Urinary bladder (tissue), 4 donors: ENCODE results near the gene TKFC. TPM values are rescaled to one million over a fixed set of nuclear protein-coding genes. Genes with fewer than 3 reads are reported as not detected.
A peak's percentile ranks its signal among the peaks of the same experiment; 100 is the strongest.

Experiments
- DNase-seq: peaks from one replicate; pipeline ENCODE4 v3.0.0-alpha.2; 2015; ENCODE audit errors: extremely low spot score
- H3K27ac ChIP-seq: one replicate; pipeline ENCODE4 v1.5.1; 2013; ENCODE audit warnings: low read depth, mild to moderate bottlenecking, moderate library complexity
- H3K36me3 ChIP-seq: one replicate; pipeline ENCODE4 v1.6.1; 2013; ENCODE audit warnings: mild to moderate bottlenecking, moderate library complexity; ENCODE audit not compliant: insufficient read depth
- H3K4me1 ChIP-seq: one replicate; pipeline ENCODE4 v1.6.1; 2013; ENCODE audit warnings: mild to moderate bottlenecking, moderate library complexity; ENCODE audit not compliant: insufficient read depth
- H3K4me3 ChIP-seq: one replicate; pipeline ENCODE4 v1.5.1; 2013; ENCODE audit warnings: low read depth, low read length
- whole genome bisulfite sequencing: extraction: QIAGEN DNeasy Blood & Tissue Kit; methylation state at CpG from one replicate; pipeline ENCODE4 v1.1.7; 2013; 5-methylcytosine and 5-hydroxymethylcytosine counted together
- polyA plus RNA-seq: library from polyadenylated mRNA; stranded (reverse); fragments of 200-250 nt; gene quantifications from one replicate; pipeline ENCODE4 v1.2.3, GENCODE V29; 2013
- total RNA-seq: library from RNA; depleted of rRNA; stranded (reverse); fragments of >200 nt; gene quantifications from one replicate; pipeline ENCODE4 v1.2.3, GENCODE V29; 2014
- donor health status: healthy with polysubstance abuse.
- donor health status: healthy.

The TKFC gene
- total and polyA plus RNA-seq, 2 donors = 8.3 to 27.6 TPM

DNA sequence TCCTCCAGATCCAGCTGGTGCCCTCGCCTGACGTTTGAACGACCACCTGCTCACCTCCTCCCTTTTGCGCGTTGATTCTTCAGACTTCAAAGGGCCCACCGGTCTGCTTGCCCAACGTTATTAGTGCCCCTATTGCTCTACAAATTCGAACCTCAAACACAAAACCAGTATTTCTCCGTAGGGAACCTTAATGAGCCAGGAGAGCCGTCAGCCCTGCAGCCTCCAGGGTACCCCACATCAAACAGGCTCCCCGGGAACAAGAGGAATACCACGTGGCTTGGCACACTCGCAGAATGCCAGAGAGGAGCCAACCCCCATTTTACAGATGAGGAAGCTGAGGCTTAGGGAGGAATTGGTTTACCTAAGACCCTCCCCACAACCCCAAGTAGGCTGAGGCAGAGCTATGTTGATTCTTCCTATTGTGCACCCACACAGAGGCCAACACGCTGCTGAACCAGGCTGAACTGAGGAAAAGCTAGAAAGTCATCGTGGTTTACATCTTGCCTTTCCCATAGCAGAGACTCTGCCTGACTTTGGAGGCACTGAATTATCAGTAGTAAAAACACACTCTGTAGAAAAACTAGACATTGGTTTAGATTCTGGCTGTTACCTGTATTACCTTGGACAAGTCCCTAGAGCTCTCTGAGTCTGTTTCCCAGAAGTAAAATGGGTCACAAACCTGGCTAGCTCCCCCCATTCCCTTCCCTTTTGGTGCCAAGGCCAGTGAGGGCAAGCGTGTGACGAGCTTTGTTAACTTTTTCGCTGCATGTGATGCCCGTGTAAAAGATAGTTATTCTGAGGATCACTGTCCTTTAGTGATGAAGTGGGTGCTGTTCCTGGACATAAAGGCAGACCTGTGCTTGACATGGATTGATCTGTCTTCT, 764 bp downstream of the TKFC start:
- no peak for DNase-seq
- H3K27ac ChIP-seq = peak overlapping the region; percentile 74
- 29% methylated on average over 19 of the region's 19 CpGs for WGBS
- peaks cover 8% of the 10 kb centered on the region for H3K4me1 ChIP-seq
- H3K4me3 ChIP-seq = peak overlapping the region; percentile 91
- H3K36me3 ChIP-seq = no peaks in the 10 kb centered on the region

DNA sequence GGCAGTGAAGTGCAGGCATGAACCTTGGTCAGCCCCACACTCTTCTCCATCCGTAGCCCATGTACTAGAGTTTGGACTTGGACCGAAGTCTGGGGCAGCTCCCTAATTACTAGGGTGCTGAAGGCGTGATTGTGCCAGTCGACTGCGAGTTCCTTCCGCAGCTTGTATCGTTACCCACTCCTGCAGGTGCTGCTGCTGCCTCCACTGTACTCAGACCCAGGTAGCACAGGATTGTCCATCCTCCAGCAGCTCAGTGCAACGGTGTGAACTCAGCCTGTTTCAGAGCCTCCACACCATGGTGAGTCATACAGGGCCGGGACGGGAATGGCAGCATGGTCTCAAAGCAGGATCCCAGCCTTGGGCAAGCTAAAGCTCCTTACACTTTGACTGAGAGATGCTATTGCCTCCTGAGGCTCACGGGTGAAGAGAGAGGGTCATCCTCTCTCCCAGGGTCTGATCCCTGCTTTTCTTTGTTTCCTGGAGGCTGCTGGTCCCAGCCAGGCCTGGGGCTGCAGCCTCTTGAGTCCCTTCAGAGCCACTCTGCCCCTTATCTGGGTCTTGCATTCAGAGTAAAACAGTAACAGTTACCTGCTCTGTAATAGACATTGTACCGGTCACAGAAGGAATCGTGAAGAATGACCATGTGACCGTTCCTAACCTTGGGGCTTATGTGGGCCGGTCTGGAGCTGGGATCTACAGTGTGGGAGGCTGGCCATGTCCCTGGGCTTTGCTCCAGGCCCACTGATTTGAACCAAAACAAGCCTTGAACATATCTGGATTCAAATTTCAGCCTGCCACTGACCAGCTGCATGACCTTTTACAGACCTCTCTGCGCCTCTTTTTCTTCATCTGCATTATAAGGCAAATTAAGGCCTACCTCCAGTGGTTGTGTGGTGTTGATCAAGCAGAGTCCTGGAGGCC, 1.7 kb downstream of the TKFC start:
- Histone ChIP-seq H3K27ac (no peak overlapping the region), H3K4me3 (no peak overlapping the region), H3K36me3 (no peaks in the 10 kb centered on the region), H3K4me1 (peaks cover 8% of the 10 kb centered on the region)
- no peak for DNase-seq
- 75% methylated on average over 16 of the region's 16 CpGs for WGBS

DNA sequence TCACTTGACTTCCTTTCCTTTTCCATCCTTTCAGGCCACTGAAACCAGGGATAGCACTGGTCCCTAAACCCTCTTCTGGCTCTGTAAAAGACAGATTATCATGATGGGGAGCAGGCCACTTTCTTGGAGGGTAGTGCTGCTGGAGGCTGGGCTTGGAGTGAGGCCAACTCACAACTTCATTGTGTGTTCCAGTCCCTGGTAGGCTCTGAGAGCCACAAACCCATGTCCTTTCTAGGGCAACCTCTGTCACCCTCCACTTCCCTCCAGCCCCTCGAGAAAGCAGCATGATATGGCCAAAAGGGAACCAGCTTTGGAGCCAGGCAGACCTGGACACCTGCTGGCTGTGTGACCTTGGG, 2.3 kb downstream of the TKFC start:
- DNase-seq = no peak
- peaks cover 8% of the 10 kb centered on the region for H3K4me1 ChIP-seq
- 60% methylated on average over 1 of the region's 1 CpG for WGBS
- H3K36me3 ChIP-seq = no peaks in the 10 kb centered on the region
- H3K27ac ChIP-seq = no peak overlapping the region
- no peak overlapping the region for H3K4me3 ChIP-seq

GRCh38 chr11:61336171-61336935, 3.3 kb downstream of the TKFC start:
- H3K4me1 ChIP-seq = peaks cover 5% of the 10 kb centered on the region
- H3K4me3 ChIP-seq = no peak overlapping the region
- no peak overlapping the region for H3K27ac ChIP-seq
- DNase-seq = peak; percentile 40
- no peaks in the 10 kb centered on the region for H3K36me3 ChIP-seq
- WGBS = 30% methylated on average over 8 of the region's 8 CpGs

DNA sequence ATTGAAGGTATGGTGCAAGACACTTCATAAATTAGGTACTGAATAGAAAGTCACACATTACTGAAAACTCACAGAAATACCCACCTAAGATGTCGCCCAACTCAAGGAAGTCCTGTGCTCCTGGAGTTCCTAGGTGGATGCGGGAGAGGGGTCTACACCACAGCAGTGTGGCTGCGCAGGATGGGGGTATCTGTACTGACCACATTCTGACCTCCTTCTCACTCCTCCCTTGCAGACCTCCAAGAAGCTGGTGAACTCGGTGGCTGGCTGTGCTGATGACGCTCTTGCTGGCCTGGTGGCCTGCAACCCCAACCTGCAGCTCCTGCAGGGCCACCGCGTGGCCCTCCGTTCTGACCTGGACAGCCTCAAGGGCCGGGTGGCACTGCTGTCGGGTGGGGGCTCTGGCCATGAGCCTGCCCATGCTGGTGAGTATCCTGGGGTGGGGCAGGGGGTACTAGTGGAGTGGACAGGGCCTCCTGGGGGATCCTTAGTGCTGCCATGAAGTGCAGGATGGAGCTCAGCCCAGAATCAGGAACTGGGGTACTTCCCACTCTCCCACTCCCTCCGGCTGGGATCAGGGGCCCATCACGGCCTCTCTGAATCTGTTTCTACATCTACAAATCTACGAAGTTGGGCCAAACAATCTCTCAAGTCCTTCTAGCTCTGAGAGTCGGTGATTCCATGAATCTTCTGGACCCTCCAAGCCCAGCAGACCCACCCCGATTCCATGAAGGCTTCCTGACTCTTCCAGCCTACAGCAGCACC, 4.9 kb downstream of the TKFC start:
- Histone ChIP-seq H3K4me3 (no peak overlapping the region), H3K36me3 (no peaks in the 10 kb centered on the region), H3K27ac (no peak overlapping the region), H3K4me1 (no peaks in the 10 kb centered on the region)
- DNase-seq = no peak
- 94% methylated on average over 15 of the region's 15 CpGs for WGBS

- DNase-seq = no peak
- no peak overlapping the region for H3K27ac ChIP-seq
- no peak overlapping the region for H3K4me3 ChIP-seq
- no peaks in the 10 kb centered on the region for H3K36me3 ChIP-seq
- no peaks in the 10 kb centered on the region for H3K4me1 ChIP-seq
- WGBS = 91% methylated on average over 26 of the region's 26 CpGs
These were observed 5.9 kb downstream of the TKFC start for GRCh38 chr11:61338783-61339489.

- Histone ChIP-seq H3K4me1 (no peaks in the 10 kb centered on the region), H3K36me3 (no peaks in the 10 kb centered on the region), H3K27ac (no peak overlapping the region), H3K4me3 (no peak overlapping the region)
- no peak for DNase-seq
- 85% methylated on average over 4 of the region's 4 CpGs for WGBS
These were observed 6.5 kb downstream of the TKFC start for GRCh38 chr11:61339490-61339878.

DNA sequence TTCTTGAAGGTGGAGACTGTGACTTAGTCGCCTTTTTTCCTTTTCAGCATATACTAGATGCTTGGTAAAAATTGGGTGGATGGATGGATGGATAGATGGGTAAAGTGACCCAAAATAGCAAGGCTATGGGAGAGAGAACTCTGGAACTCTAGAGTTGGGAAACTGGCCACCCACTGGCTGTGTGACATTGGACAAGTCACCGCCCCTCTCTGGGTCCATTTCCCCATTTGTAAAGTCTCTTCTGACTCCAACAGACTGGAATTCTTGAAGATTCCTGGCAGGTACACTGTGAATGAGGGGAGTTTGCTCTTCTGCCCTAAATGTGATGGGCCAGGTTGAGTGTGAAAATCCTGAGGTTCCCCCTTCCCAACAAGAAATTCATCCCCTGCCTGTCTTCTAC, 8.0 kb downstream of the TKFC start:
- no peak overlapping the region for H3K4me3 ChIP-seq
- no peak overlapping the region for H3K27ac ChIP-seq
- H3K36me3 ChIP-seq = no peaks in the 10 kb centered on the region
- 99% methylated on average over 2 of the region's 2 CpGs for WGBS
- no peak for DNase-seq
- no peaks in the 10 kb centered on the region for H3K4me1 ChIP-seq

GRCh38 chr11:61341706-61342105, 8.7 kb downstream of the TKFC start:
- H3K27ac ChIP-seq = no peak overlapping the region
- WGBS = 93% methylated on average over 4 of the region's 4 CpGs

GRCh38 chr11:61342207-61342803, 9.3 kb downstream of the TKFC start:
- Histone ChIP-seq H3K4me1 (no peaks in the 10 kb centered on the region), H3K4me3 (no peak overlapping the region), H3K27ac (no peak overlapping the region), H3K36me3 (no peaks in the 10 kb centered on the region)
- no peak for DNase-seq
- WGBS = 90% methylated on average over 20 of the region's 20 CpGs

More at GRCh38 chr11:61341706-61342105, 8.7 kb downstream of the TKFC start:
- Histone ChIP-seq H3K4me3 (no peak overlapping the region), H3K36me3 (no peaks in the 10 kb centered on the region), H3K4me1 (no peaks in the 10 kb centered on the region)
- DNase-seq = no peak

DNA sequence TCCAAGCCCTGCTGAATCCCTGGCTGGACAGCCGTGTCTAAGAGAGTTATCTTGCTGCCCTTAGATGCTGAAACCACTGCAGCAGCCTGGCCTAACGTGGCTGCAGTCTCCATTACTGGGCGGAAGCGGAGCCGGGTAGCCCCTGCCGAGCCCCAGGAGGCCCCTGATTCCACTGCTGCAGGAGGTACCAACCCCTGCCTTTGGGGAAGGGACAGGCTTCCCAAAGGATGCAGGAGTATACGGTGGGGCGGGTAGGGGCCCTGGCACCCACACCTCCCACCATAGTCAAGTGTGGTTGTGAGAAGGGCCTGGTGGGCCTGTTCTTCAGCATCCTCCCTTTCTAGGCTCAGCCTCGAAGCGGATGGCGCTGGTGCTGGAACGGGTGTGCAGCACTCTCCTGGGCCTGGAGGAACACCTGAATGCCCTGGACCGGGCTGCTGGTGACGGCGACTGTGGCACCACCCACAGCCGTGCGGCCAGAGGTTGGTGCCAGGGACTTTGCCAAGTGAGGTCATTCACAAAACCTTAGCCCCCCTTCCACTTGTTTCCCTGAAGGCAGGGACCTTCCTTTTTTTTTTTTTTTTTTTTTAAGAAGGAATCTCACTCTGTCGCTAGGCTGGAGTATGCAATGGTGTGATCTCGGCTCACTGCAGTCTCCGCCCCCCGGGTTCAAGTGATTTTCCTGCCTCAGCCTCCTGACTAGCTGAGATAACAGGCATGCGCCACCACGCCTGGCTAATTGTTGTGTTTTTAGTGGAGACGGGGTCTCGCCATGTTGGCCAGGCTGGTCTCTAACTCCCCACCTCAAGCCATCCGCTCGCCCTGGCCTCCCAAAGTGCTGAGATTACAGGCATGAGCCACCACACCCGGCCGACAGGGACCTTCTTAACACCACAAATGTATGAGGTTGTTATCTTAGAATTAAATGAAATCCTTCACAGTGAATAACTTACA, 11.0 kb downstream of the TKFC start:
- no peak for DNase-seq
- no peak overlapping the region for H3K27ac ChIP-seq
- no peaks in the 10 kb centered on the region for H3K36me3 ChIP-seq

More for the DNA sequence above, 11.0 kb downstream of the TKFC start:
- Histone ChIP-seq H3K4me3 (no peak overlapping the region), H3K4me1 (no peaks in the 10 kb centered on the region)
- WGBS = 94% methylated on average over 29 of the region's 29 CpGs
